ENCODE measurements around the gene FBXO30.

FBXO30 gene

GRCh38 chr6:145838305-145838704 is 23.7 kb upstream of the FBXO30 start:
- H3K27me3 ChIP-seq: no peaks in the 10 kb centered on the region
- DNase-seq: no peak
- TF ChIP-seq CTCF (IDR thresholded peaks at IDR 0.05; ENCODE audit: low read depth, low read length): no peak
- no peaks in the 10 kb centered on the region for H3K9me3 ChIP-seq
- peaks cover 11% of the 10 kb centered on the region for H3K4me1 ChIP-seq
- no peak overlapping the region for H3K4me3 ChIP-seq (ENCODE audit: low read depth, low read length)
- H3K36me3 ChIP-seq: no peaks in the 10 kb centered on the region

DNA sequence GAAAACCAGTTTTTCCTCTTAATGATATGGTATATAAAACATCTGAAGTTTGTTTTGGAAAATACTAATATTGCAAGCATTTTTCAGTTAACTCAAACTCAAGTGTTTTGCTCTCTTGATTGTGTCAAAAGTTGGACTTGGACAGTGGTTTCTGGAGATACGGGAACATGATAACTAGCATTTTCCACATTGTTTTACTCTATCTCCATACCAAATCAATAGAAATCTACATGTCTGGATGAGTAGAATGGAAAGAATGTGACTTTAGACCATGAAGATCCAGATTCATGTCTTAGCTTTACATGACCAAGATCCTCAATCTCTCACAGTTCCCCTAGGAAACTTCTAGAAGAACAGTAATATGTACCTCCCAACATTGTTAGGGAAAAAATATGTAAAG is 22.2 kb upstream of the FBXO30 start:
- no peaks in the 10 kb centered on the region for H3K27me3 ChIP-seq
- no peak for TF ChIP-seq CTCF (IDR thresholded peaks at IDR 0.05; ENCODE audit: low read depth, low read length)
- H3K4me3 ChIP-seq (ENCODE audit: low read depth, low read length): no peak overlapping the region
- no peak for DNase-seq
- H3K9me3 ChIP-seq: no peaks in the 10 kb centered on the region
- H3K4me1 ChIP-seq: peaks cover 3% of the 10 kb centered on the region
- H3K36me3 ChIP-seq: no peaks in the 10 kb centered on the region

DNA sequence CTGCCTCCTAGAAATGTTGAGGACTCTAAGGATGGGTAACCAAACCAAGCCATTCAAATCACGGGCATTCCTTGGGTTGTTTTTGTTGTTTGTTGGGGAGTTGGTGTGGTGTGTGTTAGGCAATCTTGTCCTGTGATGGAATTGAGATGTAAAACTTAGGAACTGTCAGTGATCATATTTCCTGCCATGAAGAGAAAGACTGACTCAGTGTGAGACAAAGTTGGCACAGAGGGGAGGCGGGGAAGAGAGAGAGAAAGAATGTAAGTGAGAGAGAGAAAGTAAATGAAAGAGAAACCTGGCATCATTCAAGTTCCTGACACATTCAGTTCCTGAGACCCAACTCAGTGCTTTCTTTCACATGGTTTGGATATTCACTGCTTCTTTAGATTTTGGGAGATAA is 21.6 kb upstream of the FBXO30 start:
- Histone ChIP-seq H3K27me3 (no peaks in the 10 kb centered on the region), H3K4me3 (ENCODE audit: low read depth, low read length) (no peak overlapping the region)
- no peak for DNase-seq

DNA sequence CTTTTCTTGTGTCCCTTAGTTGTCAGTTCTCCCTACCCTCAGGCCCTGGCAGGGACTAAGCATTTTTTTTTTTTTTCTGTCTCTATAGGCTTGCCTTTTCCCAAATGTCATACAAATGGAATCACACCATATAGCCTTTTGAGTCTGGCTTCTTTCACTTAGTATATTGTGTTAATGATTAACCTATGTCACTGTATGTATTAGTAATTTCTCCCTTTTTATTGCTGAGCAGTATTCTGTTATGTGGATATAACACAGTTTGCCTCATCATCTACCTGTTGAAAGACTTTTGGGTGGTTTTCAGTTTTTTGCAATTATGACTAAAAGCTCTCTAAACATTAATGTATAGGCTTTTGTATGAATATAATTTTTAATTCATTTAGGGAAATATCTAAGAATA is 16.0 kb upstream of the FBXO30 start:
- no peak for DNase-seq
- Histone ChIP-seq H3K4me3 (ENCODE audit: low read depth, low read length) (no peak overlapping the region), H3K36me3 (no peaks in the 10 kb centered on the region), H3K4me1 (no peaks in the 10 kb centered on the region), H3K9me3 (no peaks in the 10 kb centered on the region), H3K27me3 (no peaks in the 10 kb centered on the region)
- TF ChIP-seq CTCF (IDR thresholded peaks at IDR 0.05; ENCODE audit: low read depth, low read length): no peak

More for the DNA sequence above, 21.6 kb upstream of the FBXO30 start:
- Histone ChIP-seq H3K4me1 (no peaks in the 10 kb centered on the region), H3K9me3 (no peaks in the 10 kb centered on the region), H3K36me3 (no peaks in the 10 kb centered on the region)
- no peak for TF ChIP-seq CTCF (IDR thresholded peaks at IDR 0.05; ENCODE audit: low read depth, low read length)

GRCh38 chr6:145829950-145830349 is 15.4 kb upstream of the FBXO30 start:
- no peak for TF ChIP-seq CTCF (IDR thresholded peaks at IDR 0.05; ENCODE audit: low read depth, low read length)
- no peaks in the 10 kb centered on the region for H3K36me3 ChIP-seq
- no peak overlapping the region for H3K4me3 ChIP-seq (ENCODE audit: low read depth, low read length)
- H3K27me3 ChIP-seq: no peaks in the 10 kb centered on the region
- no peaks in the 10 kb centered on the region for H3K9me3 ChIP-seq
- no peak for DNase-seq
- H3K4me1 ChIP-seq: no peaks in the 10 kb centered on the region

DNA sequence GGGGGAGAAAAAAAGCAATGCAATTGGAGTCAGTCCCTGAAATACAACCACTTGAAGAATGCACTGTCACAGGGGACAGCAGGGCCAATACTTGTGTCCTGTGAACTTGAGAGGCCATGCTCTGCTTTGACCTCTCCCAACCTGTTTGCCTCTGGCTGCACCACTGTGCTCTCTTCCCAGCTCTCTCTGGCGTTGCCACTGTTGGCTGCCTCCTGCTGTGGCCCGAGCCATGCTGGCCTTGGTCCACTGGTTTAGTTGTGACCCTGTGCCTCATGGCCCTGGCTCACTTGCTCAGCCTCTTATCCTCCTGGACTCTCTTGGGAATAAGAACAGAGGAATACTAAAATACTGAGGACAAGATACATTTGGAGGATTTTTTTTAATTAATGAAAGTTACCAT is 14.5 kb upstream of the FBXO30 start:
- Histone ChIP-seq H3K9me3 (no peaks in the 10 kb centered on the region), H3K27me3 (no peaks in the 10 kb centered on the region), H3K4me3 (ENCODE audit: low read depth, low read length) (no peak overlapping the region), H3K4me1 (peaks cover 2% of the 10 kb centered on the region), H3K36me3 (no peaks in the 10 kb centered on the region)
- DNase-seq: no peak
- TF ChIP-seq CTCF (IDR thresholded peaks at IDR 0.05; ENCODE audit: low read depth, low read length): no peak
